Lower leg skin (tissue), 3 donors: ENCODE data around the gene TSPAN1.

Experiments used
- POLR2A ChIP-seq, 2 donors: fragments of 450-650 bp; IDR thresholded peaks; one replicate each; pipeline ENCODE4 v1.6.1; 2016 to 2017; ENCODE audit warnings: antibody characterized with exemption in 2 of 2, mild to moderate bottlenecking in 1 of 2, moderate library complexity in 1 of 2
- TF ChIP-seq, protein P1 (sequence below), 3 donors: fragments of 450-650 bp; IDR thresholded peaks; one replicate each; pipeline ENCODE4 v1.5.1; 2016; ENCODE audit warnings: antibody characterized with exemption in 3 of 3, mild to moderate bottlenecking in 3 of 3, moderate library complexity in 2 of 3

DNA sequence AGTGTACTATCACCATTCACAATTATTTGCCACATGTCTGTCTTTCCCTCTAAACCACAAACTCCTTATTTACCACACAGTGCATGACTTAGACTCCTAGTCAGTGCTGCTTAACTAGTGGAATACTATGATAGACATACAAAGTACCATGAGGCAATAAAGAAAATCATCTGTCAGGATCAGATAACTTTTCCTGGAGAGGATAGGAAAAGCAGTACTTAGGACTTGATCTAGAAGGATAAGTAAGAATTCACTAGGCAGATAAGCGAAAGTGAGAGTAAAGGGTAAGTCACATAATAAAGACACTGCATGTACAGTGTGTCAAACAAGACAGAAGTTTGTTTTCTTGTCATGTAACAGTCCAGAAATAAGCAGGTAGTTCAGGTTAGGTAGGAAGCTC is 21.2 kb upstream of the TSPAN1 start:
- TF ChIP-seq, protein P1, sequence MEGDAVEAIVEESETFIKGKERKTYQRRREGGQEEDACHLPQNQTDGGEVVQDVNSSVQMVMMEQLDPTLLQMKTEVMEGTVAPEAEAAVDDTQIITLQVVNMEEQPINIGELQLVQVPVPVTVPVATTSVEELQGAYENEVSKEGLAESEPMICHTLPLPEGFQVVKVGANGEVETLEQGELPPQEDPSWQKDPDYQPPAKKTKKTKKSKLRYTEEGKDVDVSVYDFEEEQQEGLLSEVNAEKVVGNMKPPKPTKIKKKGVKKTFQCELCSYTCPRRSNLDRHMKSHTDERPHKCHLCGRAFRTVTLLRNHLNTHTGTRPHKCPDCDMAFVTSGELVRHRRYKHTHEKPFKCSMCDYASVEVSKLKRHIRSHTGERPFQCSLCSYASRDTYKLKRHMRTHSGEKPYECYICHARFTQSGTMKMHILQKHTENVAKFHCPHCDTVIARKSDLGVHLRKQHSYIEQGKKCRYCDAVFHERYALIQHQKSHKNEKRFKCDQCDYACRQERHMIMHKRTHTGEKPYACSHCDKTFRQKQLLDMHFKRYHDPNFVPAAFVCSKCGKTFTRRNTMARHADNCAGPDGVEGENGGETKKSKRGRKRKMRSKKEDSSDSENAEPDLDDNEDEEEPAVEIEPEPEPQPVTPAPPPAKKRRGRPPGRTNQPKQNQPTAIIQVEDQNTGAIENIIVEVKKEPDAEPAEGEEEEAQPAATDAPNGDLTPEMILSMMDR (IDR thresholded peaks at IDR 0.05) = no peak
- no peak for TF ChIP-seq POLR2A (IDR thresholded peaks at IDR 0.05)
